Measurements from ENCODE around the gene PPP2R2D. TPM values are rescaled to one million over a fixed set of nuclear protein-coding genes. Genes with fewer than 3 reads are reported as not detected.

PPP2R2D gene
- total RNA-seq, 4 donors from 2014 or later: 22.4 to 33.7 (median 29.1) TPM

DNA sequence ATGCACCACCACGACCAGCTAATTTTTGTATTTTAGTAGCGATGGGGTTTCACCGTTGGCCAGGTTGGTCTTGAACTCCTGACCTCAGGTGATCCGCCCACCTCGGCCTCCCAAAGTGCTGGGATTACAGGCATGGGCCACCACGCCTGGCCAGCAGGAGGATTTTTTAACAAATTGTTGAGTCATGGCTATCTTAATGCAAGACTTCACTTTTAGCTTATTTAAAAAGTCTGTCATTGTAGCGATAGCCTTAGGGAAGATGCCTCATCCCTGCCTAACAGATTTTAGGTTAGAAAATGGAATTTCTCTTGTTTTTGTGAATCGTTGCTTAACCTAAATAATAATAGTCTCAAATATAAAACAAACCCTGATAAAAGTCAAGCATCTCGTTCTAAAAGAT lies 35.5 kb downstream of the PPP2R2D start:
- in situ Hi-C loops (cut with MboI; ENCODE audit: low sequenced_read_pairs in 4 of 4) (no loop called here), intact Hi-C loops (cut with DNase I; ENCODE audit: low total_unique reads) (no loop called here)
- Histone ChIP-seq H3K27ac (no peak overlapping the region), H3K36me3 (peaks cover 0 to 47% of the 10 kb centered on the region in 2 donors), H3K27me3 (no peaks in the 10 kb centered on the region), H3K4me3 (no peak overlapping the region), H3K4me1 (peaks cover 22% of the 10 kb centered on the region in 2 donors), H3K9me3 (no peaks in the 10 kb centered on the region)
- TF ChIP-seq CTCF (IDR thresholded peaks at IDR 0.05 in 4 of 5, conservative IDR thresholded peaks at IDR 0.05 in 1 of 5) (no peak), POLR2A (IDR thresholded peaks at IDR 0.05) (no peak)
- no peak for ATAC-seq
- no peak for DNase-seq

GRCh38 chr10:131936736-131937135 lies 35.9 kb downstream of the PPP2R2D start:
- H3K9me3 ChIP-seq: no peaks in the 10 kb centered on the region
- ATAC-seq: no peak
- in situ Hi-C loops (cut with MboI; ENCODE audit: low sequenced_read_pairs in 4 of 4) (no loop called here), intact Hi-C loops (cut with DNase I; ENCODE audit: low total_unique reads) (no loop called here)
- peaks cover 0 to 48% of the 10 kb centered on the region in 2 donors for H3K36me3 ChIP-seq
- H3K27me3 ChIP-seq: no peaks in the 10 kb centered on the region
- no peak for DNase-seq
- H3K4me1 ChIP-seq: peaks cover 18 to 19% of the 10 kb centered on the region in 2 donors
- H3K4me3 ChIP-seq: no peak overlapping the region
- no peak for TF ChIP-seq POLR2A (IDR thresholded peaks at IDR 0.05)
- TF ChIP-seq CTCF (IDR thresholded peaks at IDR 0.05 in 4 of 5, conservative IDR thresholded peaks at IDR 0.05 in 1 of 5): no peak
- H3K27ac ChIP-seq: no peak overlapping the region

- H3K9me3 ChIP-seq: no peaks in the 10 kb centered on the region
- no peak for DNase-seq
- H3K36me3 ChIP-seq: peaks cover 0 to 52% of the 10 kb centered on the region in 2 donors
- intact Hi-C loops (cut with DNase I; ENCODE audit: low total_unique reads) (no loop called here), in situ Hi-C loops (cut with MboI; ENCODE audit: low sequenced_read_pairs in 4 of 4) (no loop called here)
- H3K4me3 ChIP-seq: no peak overlapping the region
- no peak overlapping the region for H3K27ac ChIP-seq
- TF ChIP-seq POLR2A (IDR thresholded peaks at IDR 0.05): no peak
- no peak for TF ChIP-seq CTCF (IDR thresholded peaks at IDR 0.05 in 4 of 5, conservative IDR thresholded peaks at IDR 0.05 in 1 of 5)
- H3K4me1 ChIP-seq: peaks cover 7 to 9% of the 10 kb centered on the region in 2 donors
- ATAC-seq: no peak
- H3K27me3 ChIP-seq: no peaks in the 10 kb centered on the region
These were observed 37.0 kb downstream of the PPP2R2D start for GRCh38 chr10:131937836-131938235.

- H3K4me1 ChIP-seq: peaks cover 0 to under 1% of the 10 kb centered on the region in 2 donors
- H3K27ac ChIP-seq: no peak overlapping the region
- intact Hi-C loops (cut with DNase I; ENCODE audit: low total_unique reads) (no loop called here), in situ Hi-C loops (cut with MboI; ENCODE audit: low sequenced_read_pairs in 4 of 4) (no loop called here)
- no peaks in the 10 kb centered on the region for H3K9me3 ChIP-seq
- no peak for ATAC-seq
- DNase-seq: no peak
- TF ChIP-seq CTCF (IDR thresholded peaks at IDR 0.05 in 4 of 5, conservative IDR thresholded peaks at IDR 0.05 in 1 of 5): no peak
- no peak for TF ChIP-seq POLR2A (IDR thresholded peaks at IDR 0.05)
- H3K4me3 ChIP-seq: no peak overlapping the region
- no peaks in the 10 kb centered on the region for H3K27me3 ChIP-seq
- peaks cover 0 to 52% of the 10 kb centered on the region in 2 donors for H3K36me3 ChIP-seq
These were observed 37.9 kb downstream of the PPP2R2D start for GRCh38 chr10:131938681-131939080.

DNA sequence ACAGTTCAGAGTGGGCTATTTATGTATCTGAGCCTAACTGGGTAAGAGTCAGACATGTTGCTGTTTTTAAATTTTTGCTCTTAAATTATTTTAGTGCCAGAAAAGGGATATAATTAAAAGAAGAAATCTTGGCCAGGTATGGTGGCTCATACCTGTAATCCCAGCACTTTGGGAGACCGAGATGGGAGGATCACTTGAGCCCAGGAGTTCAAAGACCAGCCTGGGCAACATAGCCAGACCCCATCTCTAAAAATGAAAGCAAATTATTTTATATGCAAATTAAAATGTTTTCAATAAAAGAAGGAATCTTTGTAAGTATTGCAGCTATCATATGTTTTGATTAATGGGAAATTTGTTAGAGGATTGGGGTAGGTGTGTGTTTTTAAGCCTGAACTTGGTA lies 41.6 kb downstream of the PPP2R2D start:
- in situ Hi-C loops (cut with MboI; ENCODE audit: low sequenced_read_pairs in 4 of 4) (no loop called here), intact Hi-C loops (cut with DNase I; ENCODE audit: low total_unique reads) (loop anchor here (5.0 kb wide), 1 partner anchor 55 kb away; no protein-coding TSS in a partner anchor)
- H3K36me3 ChIP-seq: peaks cover 0 to 69% of the 10 kb centered on the region in 2 donors
- ATAC-seq (no peak), DNase-seq (no peak)
- H3K27me3 ChIP-seq: no peaks in the 10 kb centered on the region
- TF ChIP-seq CTCF (IDR thresholded peaks at IDR 0.05 in 4 of 5, conservative IDR thresholded peaks at IDR 0.05 in 1 of 5): no peak
- TF ChIP-seq POLR2A (IDR thresholded peaks at IDR 0.05): no peak
- no peaks in the 10 kb centered on the region for H3K9me3 ChIP-seq
- H3K4me1 ChIP-seq: no peaks in the 10 kb centered on the region
- H3K4me3 ChIP-seq: no peak overlapping the region
- H3K27ac ChIP-seq: no peak overlapping the region

Measured in gastrocnemius medialis (tissue), 4 donors.